Neural progenitor cell (in vitro differentiated cells): ENCODE measurements around the gene SLC16A4.

Source experiments
- CTCF ChIP-seq: fragments of 200-600 bp; sonication (generic); IDR thresholded peaks from 2 replicates; pipeline ENCODE4 v1.5.1; 2017; ENCODE audit warnings: antibody characterized with exemption, mild to moderate bottlenecking
- EZH2 ChIP-seq: fragments of 200-600 bp; sonication (generic); IDR thresholded peaks from 2 replicates; pipeline ENCODE4 v1.6.1; 2017; ENCODE audit warnings: antibody characterized with exemption, mild to moderate bottlenecking, moderate library complexity
- EZH2phosphoT487 ChIP-seq: fragments of 200-600 bp; sonication (generic); IDR thresholded peaks from 2 replicates; pipeline ENCODE4 v1.6.1; 2017; ENCODE audit warnings: antibody characterized with exemption

- TF ChIP-seq CTCF: no peak
- TF ChIP-seq EZH2: no peak
- TF ChIP-seq EZH2phosphoT487: no peak
Measured at GRCh38 chr1:110404401-110404800, 13.6 kb upstream of the SLC16A4 start.
